Left renal cortex interstitium (tissue), 4 donors: ENCODE data around the gene CCDC110. TPM values are rescaled to one million over a fixed set of nuclear protein-coding genes. Genes with fewer than 3 reads are reported as not detected.

ENCODE experiments used
- DNase-seq, 4 donors: peaks; one replicate each; pipeline ENCODE4 v3.0.0-alpha.2; 2013; ENCODE audit warnings: low read depth in 4 of 4, low spot score in 2 of 4, missing footprints in 1 of 4
- polyA plus RNA-seq, 4 donors: library from polyadenylated mRNA; unstranded; fragments of 120-200 nt; gene quantifications; one replicate each; pipeline ENCODE4 v1.2.1, GENCODE V29; 2013; ENCODE audit not compliant: insufficient read length in 4 of 4

CCDC110 gene
- polyA plus RNA-seq, 4 donors, result 1.7 to 3.8 (median 2.5) TPM

GRCh38 chr4:185473247-185473646, 1.7 kb upstream of the CCDC110 start:
- DNase-seq, result no peak

GRCh38 chr4:185472103-185472542, 590 bp upstream of the CCDC110 start:
- peak in 1 of 4 donors; percentile 21 for DNase-seq

- peak; percentile 35 to 54 (median 44) for DNase-seq
These were observed 885 bp downstream of the CCDC110 start for GRCh38 chr4:185470501-185471195.

- no peak for DNase-seq
These were observed 1.9 kb downstream of the CCDC110 start for GRCh38 chr4:185469580-185470154.

GRCh38 chr4:185468999-185469398, 2.5 kb downstream of the CCDC110 start:
- DNase-seq, result no peak

GRCh38 chr4:185467991-185468390, 3.5 kb downstream of the CCDC110 start:
- no peak for DNase-seq

GRCh38 chr4:185467101-185467500, 4.4 kb downstream of the CCDC110 start:
- DNase-seq, result no peak

GRCh38 chr4:185465707-185466106, 5.8 kb downstream of the CCDC110 start:
- no peak for DNase-seq

- no peak for DNase-seq
These were observed 6.6 kb downstream of the CCDC110 start for GRCh38 chr4:185464887-185465286.

GRCh38 chr4:185464183-185464582, 7.3 kb downstream of the CCDC110 start:
- DNase-seq, result no peak

GRCh38 chr4:185463541-185463940, 8.0 kb downstream of the CCDC110 start:
- DNase-seq, result no peak

- no peak for DNase-seq
These were observed 10.0 kb downstream of the CCDC110 start for GRCh38 chr4:185461565-185461964.

- DNase-seq, result no peak
These were observed 14.4 kb downstream of the CCDC110 start for GRCh38 chr4:185457136-185457535.

GRCh38 chr4:185456131-185456530, 15.4 kb downstream of the CCDC110 start:
- no peak for DNase-seq

- DNase-seq, result no peak
These were observed 26.3 kb downstream of the CCDC110 start for GRCh38 chr4:185445209-185445608.

GRCh38 chr4:185441479-185441878, 30.1 kb downstream of the CCDC110 start:
- no peak for DNase-seq

- DNase-seq, result no peak
These were observed 33.7 kb downstream of the CCDC110 start for GRCh38 chr4:185437809-185438208.

GRCh38 chr4:185435466-185435865, 36.1 kb downstream of the CCDC110 start:
- no peak for DNase-seq

- no peak for DNase-seq
These were observed 41.9 kb downstream of the CCDC110 start for GRCh38 chr4:185429660-185430059.

- DNase-seq, result no peak
These were observed 44.4 kb downstream of the CCDC110 start for GRCh38 chr4:185426960-185427688.

GRCh38 chr4:185425647-185426352, 45.7 kb downstream of the CCDC110 start, which contains the start of gene UFSP2:
TSS of gene UFSP2 (minus strand) at chr4:185425964. CDS start at chr4:185425868, 96 bp downstream.
- peak; percentile 87 to 97 (median 93) for DNase-seq
